A549 (cell line): ENCODE data around the gene NRXN3. TPM values are rescaled to one million over a fixed set of nuclear protein-coding genes. Genes with fewer than 3 reads are reported as not detected.

Experiments used
- ATAC-seq, 2 experiments: fragments of 200-7000 bp in 1 of 2; fragments of >200 bp in 1 of 2; cut with Nextera tagmentation in 1 of 2; cut with Tn5 transposase in 1 of 2; 3 replicates each; pipeline versions ENCODE4 v1.8.0 to v1.9.1; 2018 to 2020; ENCODE audit warnings: mild to moderate bottlenecking in 1 of 2, moderate library complexity in 1 of 2
- CTCF ChIA-PET: fragments of 300-600 bp; sonication (Branson Sonifier 250); formaldehyde crosslinking; extraction: SDS; loops from one replicate; lab custom pipeline; 2021; ENCODE audit warnings: antibody characterized with exemption, inconsistent platforms; lab: Yijun Ruan, JAX
- POLR2A ChIA-PET: fragments of 350-600 bp; formaldehyde crosslinking; extraction: SDS; loops from one replicate; lab custom pipeline; 2021; ENCODE audit warnings: antibody characterized with exemption, inconsistent platforms; lab: Yijun Ruan, JAX
- DNase-seq, 2 experiments: peaks; one replicate each; pipeline versions ENCODE4 v3.0.0 to v3.0.0-alpha.2; 2011 to 2016; ENCODE audit warnings: low read depth in 1 of 2, low spot score in 1 of 2
- FAIRE-seq: peaks from 2 replicates; lab custom pipeline; 2011; peaks lifted over from hg19 to GRCh38; lab: Jason Lieb, UNC
- H3K27ac ChIP-seq, 2 experiments: fragments of >200 bp; sonication (Bioruptor Twin); formaldehyde crosslinking; 3 replicates each; pipeline ENCODE4 v1.5.1; 2016 to 2017
- H3K4me1 ChIP-seq: fragments of >200 bp; sonication (Bioruptor Twin); formaldehyde crosslinking; 3 replicates; pipeline ENCODE4 v1.6.1; 2016
- H3K4me2 ChIP-seq: fragments of >200 bp; sonication (Bioruptor Twin); formaldehyde crosslinking; 3 replicates; pipeline ENCODE4 v1.6.1; 2016
- H3K4me3 ChIP-seq: fragments of >200 bp; sonication (Bioruptor Twin); formaldehyde crosslinking; 3 replicates; pipeline ENCODE4 v1.5.1; 2016
- H3K9me3 ChIP-seq: fragments of >200 bp; sonication (Bioruptor Twin); formaldehyde crosslinking; 3 replicates; pipeline ENCODE4 v1.6.1; 2016
- BHLHE40 ChIP-seq: IDR thresholded peaks from 2 replicates; pipeline ENCODE4 v1.6.1; 2012; ENCODE audit warnings: low read depth, low read length, inconsistent platforms
- CEBPB ChIP-seq, 2 experiments: fragments of >200 bp in 1 of 2; sonication (Bioruptor Twin) in 1 of 2; formaldehyde crosslinking in 1 of 2; IDR thresholded peaks; 2 replicates each; pipeline ENCODE4 v1.6.1; 2012 to 2016
- FOSB ChIP-seq: fragments of 250-450 bp; sonication (Bioruptor Pico); IDR thresholded peaks from 2 replicates; pipeline ENCODE4 v1.5.0; 2020; ENCODE audit warnings: mild to moderate bottlenecking, moderate library complexity
- GATA3 ChIP-seq: IDR thresholded peaks from 2 replicates; pipeline ENCODE4 v1.6.1; 2012; ENCODE audit warnings: borderline replicate concordance
- HDAC2 ChIP-seq: fragments of 200-600 bp; sonication (generic); IDR thresholded peaks from 2 replicates; pipeline ENCODE4 v1.6.1; 2016
- HOXB5 ChIP-seq: fragments of 250-450 bp; sonication (Bioruptor Pico); IDR thresholded peaks from 2 replicates; pipeline ENCODE4 v1.5.0; 2020; ENCODE audit warnings: mild to moderate bottlenecking, moderate library complexity
- JUNB ChIP-seq: fragments of >200 bp; sonication (Bioruptor Twin); formaldehyde crosslinking; IDR thresholded peaks from 2 replicates; pipeline ENCODE4 v1.6.1; 2016
- KDM5A ChIP-seq: fragments of 200-600 bp; sonication (generic); IDR thresholded peaks from 2 replicates; pipeline ENCODE4 v1.6.1; 2016; ENCODE audit warnings: antibody characterized with exemption, mild to moderate bottlenecking
- MAFK ChIP-seq: fragments of 450-650 bp; IDR thresholded peaks from 2 replicates; pipeline ENCODE4 v1.6.1; 2014; ENCODE audit not compliant: partially characterized antibody
- NFE2L2 ChIP-seq: fragments of 150-350 bp; conservative IDR thresholded peaks from 2 replicates; pipeline ENCODE4 v1.6.1; 2014; ENCODE audit warnings: low read length
- NR3C1 ChIP-seq: fragments of >200 bp; sonication (Bioruptor Twin); formaldehyde crosslinking; IDR thresholded peaks from 3 replicates; pipeline ENCODE4 v1.6.1; 2017
- PHF8 ChIP-seq: fragments of 200-600 bp; sonication (generic); IDR thresholded peaks from 2 replicates; pipeline ENCODE4 v1.6.1; 2016; ENCODE audit warnings: low read depth, mild to moderate bottlenecking, antibody characterized with exemption, moderate library complexity, borderline replicate concordance
- POLR2A ChIP-seq: IDR thresholded peaks from 2 replicates; pipeline ENCODE4 v1.6.1; 2012; ENCODE audit warnings: mild to moderate bottlenecking, low read length
- RAD21 ChIP-seq, 2 experiments: fragments of >200 bp in 1 of 2; sonication (Bioruptor Twin) in 1 of 2; formaldehyde crosslinking in 1 of 2; IDR thresholded peaks in 1 of 2; conservative IDR thresholded peaks in 1 of 2; 2 replicates in 1 of 2; 3 replicates in 1 of 2; pipeline ENCODE4 v1.6.1; 2012 to 2018; ENCODE audit warnings: inconsistent platforms in 1 of 2
- RFX5 ChIP-seq: fragments of 450-650 bp; IDR thresholded peaks from 2 replicates; pipeline ENCODE4 v1.7.1; 2014; ENCODE audit warnings: antibody characterized with exemption, mild to moderate bottlenecking, moderate library complexity
- SMC3 ChIP-seq: fragments of >200 bp; sonication (Bioruptor Twin); formaldehyde crosslinking; IDR thresholded peaks from 3 replicates; pipeline ENCODE4 v1.6.1; 2018; ENCODE audit warnings: inconsistent platforms
- SREBF2 ChIP-seq: fragments of 450-650 bp; IDR thresholded peaks from 2 replicates; pipeline ENCODE4 v1.6.1; 2014; ENCODE audit warnings: mild to moderate bottlenecking, moderate library complexity
- TFCP2L1 ChIP-seq: fragments of 250-450 bp; sonication (Bioruptor Pico); IDR thresholded peaks from 2 replicates; pipeline ENCODE4 v1.5.0; 2021; ENCODE audit warnings: mild to moderate bottlenecking
- ZFP36 ChIP-seq: fragments of 450-650 bp; IDR thresholded peaks from 2 replicates; pipeline ENCODE4 v1.6.1; 2014; ENCODE audit warnings: borderline replicate concordance; ENCODE audit not compliant: partially characterized antibody
- WGBS: methylation state at CpG from one replicate; pipeline ENCODE4 v1.1.6; 2017; ENCODE audit errors: missing lambda C conversion rate; 5-methylcytosine and 5-hydroxymethylcytosine counted together
- polyA plus RNA-seq, 4 experiments: library from polyadenylated mRNA; depleted of rRNA in 3 of 4; stranded (reverse); fragments of >200 nt; fragmentation: RNase III in 1 of 4; extraction: RNeasy Plus Mini Kit Qiagen cat#74134 plus additional on column Dnase treatment in 1 of 4; gene quantifications; 2 replicates in 3 of 4; 3 replicates in 1 of 4; pipeline ENCODE4 v1.2.3, GENCODE V29; 2011 to 2017
- TF ChIP-seq, protein P1 (sequence below): fragments of 250-450 bp; sonication (Bioruptor Pico); IDR thresholded peaks from 2 replicates; pipeline ENCODE4 v1.5.0; 2021; ENCODE audit warnings: mild to moderate bottlenecking, moderate library complexity, borderline replicate concordance
- TF ChIP-seq, protein P2 (sequence below): fragments of 250-450 bp; sonication (Bioruptor Pico); IDR thresholded peaks from 2 replicates; pipeline ENCODE4 v1.5.0; 2020; ENCODE audit warnings: low read depth, mild to moderate bottlenecking, moderate library complexity
- TF ChIP-seq, protein P3 (sequence below): fragments of 450-650 bp; IDR thresholded peaks from 2 replicates; pipeline ENCODE4 v1.6.1; 2014; ENCODE audit warnings: antibody characterized with exemption
- TF ChIP-seq, protein P4 (sequence below): fragments of 150-350 bp; IDR thresholded peaks from 2 replicates; pipeline ENCODE4 v1.6.1; 2014; ENCODE audit warnings: low read depth, mild to moderate bottlenecking, low read length

The NRXN3 gene
- polyA plus RNA-seq, 2 of the 4 experiments (the other 2 are of a cell fraction): 0.62 to 2.3 TPM

DNA sequence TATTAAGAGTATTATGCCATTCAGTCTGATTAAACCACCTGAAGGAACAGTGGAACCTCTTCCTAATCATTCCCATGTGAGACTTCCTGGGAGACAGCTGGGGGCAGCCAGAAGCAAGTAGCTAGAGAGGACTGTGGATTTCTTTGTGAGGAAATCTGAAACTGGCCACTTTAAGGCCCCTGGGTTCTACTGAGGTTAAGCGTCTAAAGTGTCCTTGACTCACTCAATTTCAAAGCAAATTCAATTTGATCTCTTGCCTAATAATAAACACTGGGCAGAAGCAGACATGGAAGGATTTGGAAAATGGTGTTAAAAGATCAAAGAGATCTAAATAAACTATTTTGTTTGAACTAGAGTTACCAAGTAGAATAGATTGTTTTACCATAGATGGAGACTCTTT, 909.9 kb downstream of the NRXN3 start:
- DNase-seq (no peak), FAIRE-seq (no peak), ATAC-seq (no peak)
- Histone ChIP-seq H3K27ac (no peak overlapping the region), H3K4me2 (no peak overlapping the region), H3K4me1 (no peaks in the 10 kb centered on the region), H3K4me3 (no peak overlapping the region), H3K9me3 (no peaks in the 10 kb centered on the region)
- 13% methylated on average over 1 of the region's 1 CpG for WGBS
- ChIA-PET POLR2A (no interaction called here), CTCF (no interaction called here)
- TF ChIP-seq SREBF2 (no peak), ZFP36 (no peak), BHLHE40 (no peak), PHF8 (no peak), FOSB (CRISPR knock-in tag) (no peak), JUNB (no peak), HOXB5 (CRISPR knock-in tag) (no peak), CEBPB (IDR thresholded peaks at IDR 0.05) (no peak), SMC3 (no peak)
- TF ChIP-seq, protein P1, sequence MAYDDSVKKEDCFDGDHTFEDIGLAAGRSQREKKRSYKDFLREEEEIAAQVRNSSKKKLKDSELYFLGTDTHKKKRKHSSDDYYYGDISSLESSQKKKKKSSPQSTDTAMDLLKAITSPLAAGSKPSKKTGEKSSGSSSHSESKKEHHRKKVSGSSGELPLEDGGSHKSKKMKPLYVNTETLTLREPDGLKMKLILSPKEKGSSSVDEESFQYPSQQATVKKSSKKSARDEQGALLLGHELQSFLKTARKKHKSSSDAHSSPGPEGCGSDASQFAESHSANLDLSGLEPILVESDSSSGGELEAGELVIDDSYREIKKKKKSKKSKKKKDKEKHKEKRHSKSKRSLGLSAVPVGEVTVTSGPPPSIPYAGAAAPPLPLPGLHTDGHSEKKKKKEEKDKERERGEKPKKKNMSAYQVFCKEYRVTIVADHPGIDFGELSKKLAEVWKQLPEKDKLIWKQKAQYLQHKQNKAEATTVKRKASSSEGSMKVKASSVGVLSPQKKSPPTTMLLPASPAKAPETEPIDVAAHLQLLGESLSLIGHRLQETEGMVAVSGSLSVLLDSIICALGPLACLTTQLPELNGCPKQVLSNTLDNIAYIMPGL (CRISPR knock-in tag): no peak
- TF ChIP-seq, protein P2, sequence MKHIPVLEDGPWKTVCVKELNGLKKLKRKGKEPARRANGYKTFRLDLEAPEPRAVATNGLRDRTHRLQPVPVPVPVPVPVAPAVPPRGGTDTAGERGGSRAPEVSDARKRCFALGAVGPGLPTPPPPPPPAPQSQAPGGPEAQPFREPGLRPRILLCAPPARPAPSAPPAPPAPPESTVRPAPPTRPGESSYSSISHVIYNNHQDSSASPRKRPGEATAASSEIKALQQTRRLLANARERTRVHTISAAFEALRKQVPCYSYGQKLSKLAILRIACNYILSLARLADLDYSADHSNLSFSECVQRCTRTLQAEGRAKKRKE (CRISPR knock-in tag): no peak
- TF ChIP-seq, protein P3, sequence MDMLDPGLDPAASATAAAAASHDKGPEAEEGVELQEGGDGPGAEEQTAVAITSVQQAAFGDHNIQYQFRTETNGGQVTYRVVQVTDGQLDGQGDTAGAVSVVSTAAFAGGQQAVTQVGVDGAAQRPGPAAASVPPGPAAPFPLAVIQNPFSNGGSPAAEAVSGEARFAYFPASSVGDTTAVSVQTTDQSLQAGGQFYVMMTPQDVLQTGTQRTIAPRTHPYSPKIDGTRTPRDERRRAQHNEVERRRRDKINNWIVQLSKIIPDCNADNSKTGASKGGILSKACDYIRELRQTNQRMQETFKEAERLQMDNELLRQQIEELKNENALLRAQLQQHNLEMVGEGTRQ: no peak

DNA sequence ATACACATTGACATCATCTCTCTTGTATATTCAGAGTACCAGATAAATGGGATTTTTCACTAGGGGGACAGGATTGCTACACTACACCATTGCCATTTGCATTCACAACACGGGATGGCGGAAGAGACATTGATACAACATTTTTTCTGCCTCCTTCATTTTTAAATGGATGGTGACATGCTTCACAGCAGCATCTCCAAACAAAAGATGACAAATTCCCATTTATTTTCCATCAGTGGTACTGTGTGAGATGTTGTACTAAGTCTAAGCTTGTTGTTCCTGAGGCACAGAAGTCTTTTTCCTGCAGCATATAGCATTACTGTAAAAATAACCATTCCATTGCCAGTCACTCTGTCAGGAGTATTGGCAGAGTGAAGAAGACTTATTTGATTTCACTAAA, 912.7 kb downstream of the NRXN3 start:
- no peak for ATAC-seq
- H3K27ac ChIP-seq: no peak overlapping the region
- FAIRE-seq: no peak
- no peak overlapping the region for H3K4me3 ChIP-seq
- POLR2A ChIA-PET: no interaction called here
- no peak overlapping the region for H3K4me2 ChIP-seq
- H3K4me1 ChIP-seq: no peaks in the 10 kb centered on the region
- WGBS: 12% methylated on average over 2 of the region's 2 CpGs
- no peak for TF ChIP-seq MAFK
- TF ChIP-seq, protein P3: no peak
- TF ChIP-seq ZFP36: no peak
- no peak for TF ChIP-seq BHLHE40
- TF ChIP-seq FOSB (CRISPR knock-in tag): no peak
- no peak for TF ChIP-seq RAD21 (conservative IDR thresholded peaks at IDR 0.05 in 1 of 2, IDR thresholded peaks at IDR 0.05 in 1 of 2)
- TF ChIP-seq HDAC2: no peak
- TF ChIP-seq, protein P2 (CRISPR knock-in tag): no peak
- TF ChIP-seq TFCP2L1: no peak
- TF ChIP-seq GATA3: no peak
- no peak for TF ChIP-seq NR3C1
- TF ChIP-seq NFE2L2: no peak
- TF ChIP-seq, protein P4, sequence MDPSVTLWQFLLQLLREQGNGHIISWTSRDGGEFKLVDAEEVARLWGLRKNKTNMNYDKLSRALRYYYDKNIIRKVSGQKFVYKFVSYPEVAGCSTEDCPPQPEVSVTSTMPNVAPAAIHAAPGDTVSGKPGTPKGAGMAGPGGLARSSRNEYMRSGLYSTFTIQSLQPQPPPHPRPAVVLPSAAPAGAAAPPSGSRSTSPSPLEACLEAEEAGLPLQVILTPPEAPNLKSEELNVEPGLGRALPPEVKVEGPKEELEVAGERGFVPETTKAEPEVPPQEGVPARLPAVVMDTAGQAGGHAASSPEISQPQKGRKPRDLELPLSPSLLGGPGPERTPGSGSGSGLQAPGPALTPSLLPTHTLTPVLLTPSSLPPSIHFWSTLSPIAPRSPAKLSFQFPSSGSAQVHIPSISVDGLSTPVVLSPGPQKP: no peak
- no peak for TF ChIP-seq KDM5A
- no peak for TF ChIP-seq POLR2A
- no peak for TF ChIP-seq RFX5
- no peak for TF ChIP-seq SREBF2
- TF ChIP-seq, all 56 proteins: peak for 0
- DNase-seq: no peak
- no peaks in the 10 kb centered on the region for H3K9me3 ChIP-seq
- CTCF ChIA-PET: no interaction called here
